K562 (cell line): ENCODE data around the gene PRCD. TPM values are rescaled to one million over a fixed set of nuclear protein-coding genes. Genes with fewer than 3 reads are reported as not detected.

Experiments
- ARID1B ChIP-seq: fragments of 450-650 bp; IDR thresholded peaks from 2 replicates; pipeline ENCODE4 v1.6.1; 2016; ENCODE audit warnings: antibody characterized with exemption, mild to moderate bottlenecking, inconsistent platforms
- ATF7 ChIP-seq: fragments of 450-650 bp; IDR thresholded peaks from 2 replicates; pipeline ENCODE4 v1.7.1; 2014; ENCODE audit warnings: mild to moderate bottlenecking, moderate library complexity
- CBFB ChIP-seq: sonication (generic); formaldehyde crosslinking; IDR thresholded peaks from 2 replicates; pipeline ENCODE4 v1.4.0; 2020; ENCODE audit warnings: mild to moderate bottlenecking, missing genetic modification reagents
- ESRRA ChIP-seq: fragments of 450-650 bp; IDR thresholded peaks from 2 replicates; pipeline ENCODE4 v1.6.1; 2014; ENCODE audit warnings: low read depth, mild to moderate bottlenecking, moderate library complexity, borderline replicate concordance
- HNRNPUL1 ChIP-seq: fragments of 200-400 bp; formaldehyde crosslinking; IDR thresholded peaks from 2 replicates; pipeline ENCODE4 v1.6.1; 2017; ENCODE audit warnings: low read length
- KDM4B ChIP-seq, 2 experiments: fragments of 450-650 bp in 1 of 2; sonication (generic) in 1 of 2; IDR thresholded peaks; 2 replicates each; pipeline ENCODE4 v1.6.1; 2016 to 2017; ENCODE audit warnings: borderline replicate concordance in 2 of 2, antibody characterized with exemption in 1 of 2, low read depth in 1 of 2, mild to moderate bottlenecking in 1 of 2
- LARP7 ChIP-seq: fragments of 450-650 bp; IDR thresholded peaks from 2 replicates; pipeline ENCODE4 v1.6.1; 2016
- NEUROD1 ChIP-seq: fragments of 150-350 bp; IDR thresholded peaks from 2 replicates; pipeline ENCODE4 v1.6.1; 2014; ENCODE audit warnings: borderline replicate concordance, low read length, low read depth; ENCODE audit not compliant: partially characterized antibody
- SMC3 ChIP-seq: conservative IDR thresholded peaks from 2 replicates; pipeline ENCODE4 v1.6.1; 2011; ENCODE audit warnings: low read depth, low read length, improper control_type of control experiment; ENCODE audit not compliant: insufficient read depth
- TOE1 ChIP-seq, 2 experiments: fragments of 450-650 bp in 1 of 2; sonication (generic) in 1 of 2; formaldehyde crosslinking in 1 of 2; IDR thresholded peaks; 2 replicates each; pipeline versions ENCODE4 v1.7.1 to v1.8.0; 2016 to 2022; ENCODE audit warnings: borderline replicate concordance in 2 of 2, mild to moderate bottlenecking in 2 of 2, antibody characterized with exemption in 1 of 2, inconsistent platforms in 1 of 2, low read depth in 1 of 2, missing genetic modification reagents in 1 of 2, moderate library complexity in 1 of 2
- ZBTB1 ChIP-seq: sonication (generic); formaldehyde crosslinking; IDR thresholded peaks from 2 replicates; pipeline ENCODE4 v1.8.1; 2023; ENCODE audit warnings: missing genetic modification reagents, low read depth, mild to moderate bottlenecking, borderline replicate concordance
- polyA plus RNA-seq, 8 experiments: library from polyadenylated mRNA; depleted of rRNA in 4 of 8; stranded (reverse) in 5 of 8; unstranded in 3 of 8; fragments of >200 nt; fragmentation: Nextera tagmentation in 2 of 8; fragmentation: Illumina TruSeq in 1 of 8; extraction: Ambion mirVana in 2 of 8; extraction: Trizol in 1 of 8; gene quantifications; 2 replicates each; pipeline versions ENCODE4 v1.2.1 to v1.2.3, GENCODE V29; 2011 to 2014; ENCODE audit warnings: inconsistent platforms in 1 of 8, missing spikeins in 1 of 8
- total RNA-seq, 7 experiments: library from RNA; depleted of rRNA in 6 of 7; stranded (reverse); fragments of >200 nt in 6 of 7; fragmentation: Illumina TruSeq in 2 of 7; extraction: Trizol in 2 of 7; gene quantifications; 2 replicates each; pipeline versions ENCODE4 v1.2.1 to v1.2.3, GENCODE V29; 2011 to 2021; ENCODE audit warnings: low replicate concordance in 1 of 7
- TF ChIP-seq, protein P1 (sequence below), 3 experiments: IDR thresholded peaks in 2 of 3; conservative IDR thresholded peaks in 1 of 3; 2 replicates each; pipeline ENCODE4 v1.5.1; 2011 to 2012; ENCODE audit warnings: low read length in 3 of 3, mild to moderate bottlenecking in 3 of 3, control low read depth in 2 of 3, improper control_type of control experiment in 1 of 3, inconsistent platforms in 1 of 3, low read depth in 1 of 3, mixed read lengths in 1 of 3, moderate library complexity in 1 of 3; ENCODE audit not compliant: insufficient read depth in 2 of 3
- TF ChIP-seq, protein P2 (sequence below), 2 experiments: fragments of 150-350 bp in 1 of 2; IDR thresholded peaks; 2 replicates each; pipeline ENCODE4 v1.6.1; 2012 to 2016; ENCODE audit warnings: low read depth in 2 of 2, low read length in 2 of 2, mild to moderate bottlenecking in 1 of 2, moderate library complexity in 1 of 2
- TF ChIP-seq, protein P3 (sequence below): sonication (generic); formaldehyde crosslinking; IDR thresholded peaks from 2 replicates; pipeline ENCODE4 v1.8.1; 2023; ENCODE audit warnings: mild to moderate bottlenecking, missing genetic modification reagents, moderate library complexity
- TF ChIP-seq, protein P4 (sequence below): fragments of 250-450 bp; sonication (Bioruptor Pico); IDR thresholded peaks from 2 replicates; pipeline ENCODE4 v1.8.0; 2021; ENCODE audit warnings: moderate library complexity, mild to moderate bottlenecking, inconsistent platforms
- TF ChIP-seq, protein P5 (sequence below): sonication (generic); formaldehyde crosslinking; IDR thresholded peaks from 2 replicates; pipeline ENCODE4 v1.9.0; 2022; ENCODE audit warnings: mild to moderate bottlenecking, missing genetic modification reagents

Gene PRCD
- total and polyA plus RNA-seq, 9 of the 15 experiments (the other 6 are each of a cell fraction or from before 2014, with no cell fraction given) = 0.20 to 0.25 (median 0.21) TPM; not detected in 6

DNA sequence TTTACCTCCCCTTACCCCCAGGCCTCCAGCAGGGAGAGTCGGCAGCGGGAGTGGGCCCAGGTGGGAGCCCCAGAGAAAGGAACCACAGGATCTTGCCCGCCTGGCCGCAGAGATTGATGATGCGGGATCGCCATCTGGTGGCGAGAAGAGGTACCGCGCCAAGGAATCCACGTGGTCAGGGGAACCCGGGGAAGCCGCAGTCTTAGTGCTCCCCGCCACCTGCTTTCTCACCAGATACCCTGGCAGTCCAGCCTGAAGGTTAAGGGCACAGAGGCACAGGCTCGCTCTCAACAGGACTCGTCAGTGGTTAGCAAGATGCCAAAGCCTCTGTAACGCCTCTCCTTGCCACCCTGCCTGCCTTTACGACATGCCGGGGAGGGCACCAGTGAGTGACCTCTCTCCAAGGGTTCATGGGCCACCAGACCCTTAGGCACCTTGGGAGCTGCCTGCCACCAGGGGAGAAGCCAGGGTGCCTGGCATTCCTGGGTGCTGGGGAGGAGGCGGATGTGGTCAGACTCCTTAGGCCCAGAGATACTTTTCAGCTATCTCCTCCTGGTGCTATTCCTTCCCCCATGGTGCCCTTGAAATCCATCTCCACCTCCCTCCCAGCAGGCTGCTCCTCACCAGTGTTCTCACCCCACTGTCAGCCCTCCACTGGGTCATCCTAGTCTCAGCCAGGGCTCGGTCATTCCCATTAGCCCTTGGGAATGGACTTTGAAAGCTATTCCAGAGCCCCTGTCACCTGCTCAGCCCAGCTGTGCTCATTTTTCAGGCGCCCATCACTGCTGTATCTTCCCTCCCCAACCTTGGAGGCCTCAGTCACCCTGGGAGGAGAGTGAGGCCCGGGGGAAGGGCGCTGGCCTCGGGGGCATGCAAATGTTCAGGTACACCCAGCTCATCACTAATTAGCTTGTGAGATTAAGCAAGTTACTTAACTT is 33.2 kb upstream of the PRCD start (continued):
- TF ChIP-seq, protein P1, sequence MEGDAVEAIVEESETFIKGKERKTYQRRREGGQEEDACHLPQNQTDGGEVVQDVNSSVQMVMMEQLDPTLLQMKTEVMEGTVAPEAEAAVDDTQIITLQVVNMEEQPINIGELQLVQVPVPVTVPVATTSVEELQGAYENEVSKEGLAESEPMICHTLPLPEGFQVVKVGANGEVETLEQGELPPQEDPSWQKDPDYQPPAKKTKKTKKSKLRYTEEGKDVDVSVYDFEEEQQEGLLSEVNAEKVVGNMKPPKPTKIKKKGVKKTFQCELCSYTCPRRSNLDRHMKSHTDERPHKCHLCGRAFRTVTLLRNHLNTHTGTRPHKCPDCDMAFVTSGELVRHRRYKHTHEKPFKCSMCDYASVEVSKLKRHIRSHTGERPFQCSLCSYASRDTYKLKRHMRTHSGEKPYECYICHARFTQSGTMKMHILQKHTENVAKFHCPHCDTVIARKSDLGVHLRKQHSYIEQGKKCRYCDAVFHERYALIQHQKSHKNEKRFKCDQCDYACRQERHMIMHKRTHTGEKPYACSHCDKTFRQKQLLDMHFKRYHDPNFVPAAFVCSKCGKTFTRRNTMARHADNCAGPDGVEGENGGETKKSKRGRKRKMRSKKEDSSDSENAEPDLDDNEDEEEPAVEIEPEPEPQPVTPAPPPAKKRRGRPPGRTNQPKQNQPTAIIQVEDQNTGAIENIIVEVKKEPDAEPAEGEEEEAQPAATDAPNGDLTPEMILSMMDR (IDR thresholded peaks at IDR 0.05 in 2 of 3, conservative IDR thresholded peaks at IDR 0.05 in 1 of 3; ENCODE audit: insufficient read depth in 2 of 3, low read depth in 1 of 3, low read length in 3 of 3) = peak; percentile 92 to 96 (median 93)
- TF ChIP-seq LARP7 (no peak), CBFB (CRISPR knock-in tag) (peak; percentile 85; the same call in 1 of the 2 replicates), ARID1B (0 out of 2 replicates have a peak, but pooled peaks have one; percentile 14), ZBTB1 (CRISPR knock-in tag) (no peak), SMC3 (peak; percentile 97), HNRNPUL1 (no peak), TOE1 (IDR thresholded peaks at IDR 0.05; ENCODE audit: borderline replicate concordance) (0 out of 2 replicates have a peak, but pooled peaks have one; percentile 46), TOE1 (CRISPR knock-in tag; IDR thresholded peaks at IDR 0.05; ENCODE audit: borderline replicate concordance, low read depth) (no peak), KDM4B (IDR thresholded peaks at IDR 0.05; ENCODE audit: borderline replicate concordance in 2 of 2, low read depth in 1 of 2) (no peak), NEUROD1 (peak; percentile 50), ATF7 (no peak), ESRRA (peak; percentile 14; the same call in 1 of the 2 replicates)
- TF ChIP-seq, protein P2, sequence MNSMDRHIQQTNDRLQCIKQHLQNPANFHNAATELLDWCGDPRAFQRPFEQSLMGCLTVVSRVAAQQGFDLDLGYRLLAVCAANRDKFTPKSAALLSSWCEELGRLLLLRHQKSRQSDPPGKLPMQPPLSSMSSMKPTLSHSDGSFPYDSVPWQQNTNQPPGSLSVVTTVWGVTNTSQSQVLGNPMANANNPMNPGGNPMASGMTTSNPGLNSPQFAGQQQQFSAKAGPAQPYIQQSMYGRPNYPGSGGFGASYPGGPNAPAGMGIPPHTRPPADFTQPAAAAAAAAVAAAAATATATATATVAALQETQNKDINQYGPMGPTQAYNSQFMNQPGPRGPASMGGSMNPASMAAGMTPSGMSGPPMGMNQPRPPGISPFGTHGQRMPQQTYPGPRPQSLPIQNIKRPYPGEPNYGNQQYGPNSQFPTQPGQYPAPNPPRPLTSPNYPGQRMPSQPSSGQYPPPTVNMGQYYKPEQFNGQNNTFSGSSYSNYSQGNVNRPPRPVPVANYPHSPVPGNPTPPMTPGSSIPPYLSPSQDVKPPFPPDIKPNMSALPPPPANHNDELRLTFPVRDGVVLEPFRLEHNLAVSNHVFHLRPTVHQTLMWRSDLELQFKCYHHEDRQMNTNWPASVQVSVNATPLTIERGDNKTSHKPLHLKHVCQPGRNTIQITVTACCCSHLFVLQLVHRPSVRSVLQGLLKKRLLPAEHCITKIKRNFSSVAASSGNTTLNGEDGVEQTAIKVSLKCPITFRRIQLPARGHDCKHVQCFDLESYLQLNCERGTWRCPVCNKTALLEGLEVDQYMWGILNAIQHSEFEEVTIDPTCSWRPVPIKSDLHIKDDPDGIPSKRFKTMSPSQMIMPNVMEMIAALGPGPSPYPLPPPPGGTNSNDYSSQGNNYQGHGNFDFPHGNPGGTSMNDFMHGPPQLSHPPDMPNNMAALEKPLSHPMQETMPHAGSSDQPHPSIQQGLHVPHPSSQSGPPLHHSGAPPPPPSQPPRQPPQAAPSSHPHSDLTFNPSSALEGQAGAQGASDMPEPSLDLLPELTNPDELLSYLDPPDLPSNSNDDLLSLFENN (IDR thresholded peaks at IDR 0.05; ENCODE audit: low read depth in 2 of 2, low read length in 2 of 2) = no peak
- TF ChIP-seq, protein P3, sequence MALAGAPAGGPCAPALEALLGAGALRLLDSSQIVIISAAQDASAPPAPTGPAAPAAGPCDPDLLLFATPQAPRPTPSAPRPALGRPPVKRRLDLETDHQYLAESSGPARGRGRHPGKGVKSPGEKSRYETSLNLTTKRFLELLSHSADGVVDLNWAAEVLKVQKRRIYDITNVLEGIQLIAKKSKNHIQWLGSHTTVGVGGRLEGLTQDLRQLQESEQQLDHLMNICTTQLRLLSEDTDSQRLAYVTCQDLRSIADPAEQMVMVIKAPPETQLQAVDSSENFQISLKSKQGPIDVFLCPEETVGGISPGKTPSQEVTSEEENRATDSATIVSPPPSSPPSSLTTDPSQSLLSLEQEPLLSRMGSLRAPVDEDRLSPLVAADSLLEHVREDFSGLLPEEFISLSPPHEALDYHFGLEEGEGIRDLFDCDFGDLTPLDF (CRISPR knock-in tag) = peak; percentile 66; the same call in 1 of the 2 replicates
- TF ChIP-seq, protein P4, sequence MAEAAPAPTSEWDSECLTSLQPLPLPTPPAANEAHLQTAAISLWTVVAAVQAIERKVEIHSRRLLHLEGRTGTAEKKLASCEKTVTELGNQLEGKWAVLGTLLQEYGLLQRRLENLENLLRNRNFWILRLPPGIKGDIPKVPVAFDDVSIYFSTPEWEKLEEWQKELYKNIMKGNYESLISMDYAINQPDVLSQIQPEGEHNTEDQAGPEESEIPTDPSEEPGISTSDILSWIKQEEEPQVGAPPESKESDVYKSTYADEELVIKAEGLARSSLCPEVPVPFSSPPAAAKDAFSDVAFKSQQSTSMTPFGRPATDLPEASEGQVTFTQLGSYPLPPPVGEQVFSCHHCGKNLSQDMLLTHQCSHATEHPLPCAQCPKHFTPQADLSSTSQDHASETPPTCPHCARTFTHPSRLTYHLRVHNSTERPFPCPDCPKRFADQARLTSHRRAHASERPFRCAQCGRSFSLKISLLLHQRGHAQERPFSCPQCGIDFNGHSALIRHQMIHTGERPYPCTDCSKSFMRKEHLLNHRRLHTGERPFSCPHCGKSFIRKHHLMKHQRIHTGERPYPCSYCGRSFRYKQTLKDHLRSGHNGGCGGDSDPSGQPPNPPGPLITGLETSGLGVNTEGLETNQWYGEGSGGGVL (CRISPR knock-in tag) = no peak
- TF ChIP-seq, protein P5, sequence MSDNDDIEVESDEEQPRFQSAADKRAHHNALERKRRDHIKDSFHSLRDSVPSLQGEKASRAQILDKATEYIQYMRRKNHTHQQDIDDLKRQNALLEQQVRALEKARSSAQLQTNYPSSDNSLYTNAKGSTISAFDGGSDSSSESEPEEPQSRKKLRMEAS (CRISPR knock-in tag) = peak; percentile 95
